Stimulated activated CD8-positive, alpha-beta memory T cell treated with anti-CD3 and anti-CD28 coated beads, Interleukin-4, amount 100 ng/mL, for 24 hours (primary cell): ENCODE data around the gene NUDT12.

Experiments
- DNase-seq: peaks from one replicate; pipeline ENCODE4 v3.0.0-alpha.2; 2020; ENCODE audit warnings: low read depth

The NUDT12 gene

DNA sequence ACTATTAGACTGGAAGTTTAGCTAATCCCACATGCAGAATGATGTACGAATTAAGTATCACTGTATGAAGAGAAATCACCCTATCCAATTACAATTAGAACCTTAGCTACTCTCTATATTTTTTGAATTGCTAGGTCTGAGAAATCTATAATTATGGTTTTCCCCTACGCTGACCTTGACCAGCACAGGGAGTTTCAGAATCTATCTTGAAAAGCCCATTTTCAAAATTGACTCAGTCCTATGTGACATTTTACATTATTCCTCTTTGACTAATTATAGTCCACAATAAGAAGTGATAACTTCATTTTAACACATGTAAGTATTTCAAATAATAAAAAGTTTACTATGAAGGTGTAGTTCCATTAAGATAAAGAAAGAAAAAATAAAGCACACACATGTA, 21.5 kb downstream of the NUDT12 start:
- no peak for DNase-seq

GRCh38 chr5:103539376-103540330, 22.9 kb downstream of the NUDT12 start:
- no peak for DNase-seq

- DNase-seq: no peak
Measured at GRCh38 chr5:103532086-103532734, 30.4 kb downstream of the NUDT12 start.

DNA sequence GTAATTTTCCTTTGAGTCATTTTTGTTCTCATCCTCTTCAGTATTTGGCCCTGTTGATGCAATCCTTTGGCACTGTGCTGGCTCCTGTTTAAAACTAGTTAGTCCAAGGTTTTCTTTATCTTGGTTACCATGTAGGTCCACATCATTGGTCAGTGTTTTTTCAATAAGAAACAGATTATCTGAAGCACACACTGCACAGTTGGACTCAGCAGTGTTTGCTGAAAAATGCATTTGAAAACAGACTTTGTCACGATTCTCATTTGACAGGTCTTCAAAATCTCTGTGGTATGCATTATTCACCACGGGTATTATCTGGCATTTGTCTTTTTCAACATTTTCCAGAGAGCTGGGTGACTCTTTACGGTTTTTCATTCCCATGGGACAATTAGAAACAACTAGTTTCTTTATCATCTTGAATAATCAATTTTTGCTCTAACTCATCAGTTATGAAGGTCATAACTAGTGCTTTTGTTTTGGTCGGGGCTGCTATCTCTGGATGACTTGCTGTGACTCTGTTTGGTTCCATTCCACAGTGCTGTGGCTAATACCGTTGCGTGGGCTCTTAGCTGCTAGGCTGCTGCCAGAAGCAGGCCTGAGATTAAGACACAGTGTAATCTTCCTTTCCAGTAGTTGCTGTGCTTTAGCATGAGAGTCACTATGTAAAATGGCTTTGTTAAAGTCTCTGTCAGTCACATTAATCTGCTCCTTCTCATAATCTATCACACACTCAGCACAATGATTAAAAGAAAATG, 36.2 kb downstream of the NUDT12 start:
- no peak for DNase-seq

- DNase-seq: no peak
Measured at GRCh38 chr5:103525361-103525760, 37.2 kb downstream of the NUDT12 start.

DNA sequence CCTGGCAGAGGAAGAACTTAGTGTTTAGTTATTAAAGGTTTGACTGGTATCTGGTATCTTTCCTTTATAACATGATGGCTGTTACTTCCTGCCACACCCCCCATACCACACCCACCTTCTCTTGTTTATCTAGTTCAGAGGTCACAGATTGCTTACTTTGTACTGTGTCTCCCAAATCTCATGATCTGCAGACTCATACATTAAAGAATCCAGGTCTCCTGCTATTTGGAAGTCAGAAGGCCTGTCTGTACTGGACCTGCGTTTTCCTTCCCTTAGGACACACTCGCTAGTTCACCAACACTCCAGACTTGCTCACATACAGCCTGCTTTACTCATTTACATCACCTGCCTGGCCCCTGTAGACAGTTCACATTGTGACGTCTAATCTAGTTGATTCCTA, 39.3 kb downstream of the NUDT12 start:
- DNase-seq: no peak

DNA sequence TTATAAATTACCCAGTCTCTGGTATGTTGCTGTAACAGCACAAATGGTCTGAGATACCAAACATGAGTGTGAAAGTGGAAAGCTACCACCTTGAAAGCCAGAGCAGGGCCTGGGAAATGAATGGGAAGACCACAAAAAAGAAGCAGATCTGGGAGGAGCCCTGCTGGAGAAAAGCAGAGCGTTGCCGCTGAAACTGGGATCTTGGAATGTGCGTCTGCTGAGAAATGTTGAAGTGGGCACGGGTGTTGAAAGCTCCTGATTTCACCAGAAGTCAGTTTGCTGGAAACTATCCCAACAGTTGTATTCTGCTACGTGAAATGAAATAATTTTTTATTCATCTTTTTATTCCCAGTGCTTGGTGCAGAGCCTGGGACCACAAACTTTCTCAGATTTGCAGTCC, 40.0 kb downstream of the NUDT12 start:
- DNase-seq: no peak

DNA sequence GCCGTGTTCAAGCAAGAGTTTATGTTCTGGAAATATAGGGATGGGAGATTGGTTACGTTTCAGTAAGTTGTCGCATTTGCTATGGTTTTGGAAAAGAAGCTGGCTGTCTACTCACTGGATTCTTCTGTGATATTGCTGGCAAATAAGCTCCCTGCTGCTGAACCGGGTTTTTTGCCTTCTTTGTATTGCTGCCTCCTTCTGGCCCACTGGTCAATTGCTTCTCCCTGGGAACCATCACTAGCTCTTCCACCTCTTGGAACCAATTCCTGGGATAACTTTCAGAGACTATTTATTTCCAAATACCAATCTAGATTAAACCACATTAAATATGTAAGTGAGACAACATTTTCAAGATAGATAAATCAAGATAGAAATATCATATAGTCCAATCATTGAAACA, 43.0 kb downstream of the NUDT12 start:
- no peak for DNase-seq

- no peak for DNase-seq
Measured at GRCh38 chr5:103514371-103514770, 48.2 kb downstream of the NUDT12 start.

DNA sequence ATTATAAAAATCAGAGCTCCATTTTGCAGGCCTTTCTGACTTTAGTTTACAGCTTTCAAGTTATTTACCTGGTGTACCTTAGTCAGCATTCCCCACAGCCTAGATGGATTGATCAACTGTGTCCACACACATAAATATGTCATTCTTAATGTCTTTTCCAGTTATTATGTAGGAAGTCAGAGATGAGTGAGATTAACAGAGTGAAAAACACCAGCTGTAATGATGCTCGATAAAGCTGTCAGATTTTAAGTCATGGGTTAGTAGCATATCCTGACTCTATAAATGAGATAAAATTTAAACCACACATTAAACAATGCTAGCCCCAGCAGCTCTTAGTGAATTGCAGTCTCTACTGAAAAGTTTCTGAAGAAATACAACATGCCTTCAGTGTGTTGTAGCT, 48.9 kb downstream of the NUDT12 start:
- DNase-seq: no peak

GRCh38 chr5:103512500-103512899, 50.1 kb downstream of the NUDT12 start:
- DNase-seq: no peak

- no peak for DNase-seq
Measured at GRCh38 chr5:103511554-103511885, 51.1 kb downstream of the NUDT12 start.

DNA sequence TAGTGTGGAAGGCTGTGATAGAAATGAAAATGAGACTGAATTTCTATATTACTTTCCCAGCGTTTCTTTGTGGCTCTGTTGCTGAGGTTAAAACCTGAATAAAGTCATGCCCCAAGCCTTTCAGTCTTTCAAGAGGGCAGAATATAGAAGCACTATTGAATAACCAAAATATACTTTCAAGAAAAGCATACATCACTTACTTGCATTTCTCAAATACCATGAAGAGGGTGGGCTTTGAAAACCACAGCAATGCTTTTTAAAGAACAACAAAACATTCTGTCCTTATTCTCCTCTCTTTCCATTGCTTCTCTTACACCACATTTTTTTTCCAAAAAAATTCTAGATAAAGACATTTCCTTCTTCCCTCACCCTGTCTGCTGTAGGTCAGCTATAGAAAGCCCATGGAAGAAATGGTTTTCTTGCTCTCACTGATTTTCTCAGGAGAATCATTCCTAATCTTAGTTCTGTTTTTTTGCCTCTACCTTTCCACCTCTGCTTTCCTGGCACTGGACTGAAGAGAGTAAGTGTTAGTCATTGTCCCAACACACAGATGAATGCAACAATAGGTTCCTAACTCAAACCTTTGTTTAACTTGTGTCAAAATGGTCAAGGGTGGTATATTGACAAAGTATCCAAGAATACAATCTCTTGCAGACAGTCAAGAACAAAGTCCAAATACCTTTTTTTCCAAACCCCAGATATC, 51.6 kb downstream of the NUDT12 start:
- no peak for DNase-seq

DNA sequence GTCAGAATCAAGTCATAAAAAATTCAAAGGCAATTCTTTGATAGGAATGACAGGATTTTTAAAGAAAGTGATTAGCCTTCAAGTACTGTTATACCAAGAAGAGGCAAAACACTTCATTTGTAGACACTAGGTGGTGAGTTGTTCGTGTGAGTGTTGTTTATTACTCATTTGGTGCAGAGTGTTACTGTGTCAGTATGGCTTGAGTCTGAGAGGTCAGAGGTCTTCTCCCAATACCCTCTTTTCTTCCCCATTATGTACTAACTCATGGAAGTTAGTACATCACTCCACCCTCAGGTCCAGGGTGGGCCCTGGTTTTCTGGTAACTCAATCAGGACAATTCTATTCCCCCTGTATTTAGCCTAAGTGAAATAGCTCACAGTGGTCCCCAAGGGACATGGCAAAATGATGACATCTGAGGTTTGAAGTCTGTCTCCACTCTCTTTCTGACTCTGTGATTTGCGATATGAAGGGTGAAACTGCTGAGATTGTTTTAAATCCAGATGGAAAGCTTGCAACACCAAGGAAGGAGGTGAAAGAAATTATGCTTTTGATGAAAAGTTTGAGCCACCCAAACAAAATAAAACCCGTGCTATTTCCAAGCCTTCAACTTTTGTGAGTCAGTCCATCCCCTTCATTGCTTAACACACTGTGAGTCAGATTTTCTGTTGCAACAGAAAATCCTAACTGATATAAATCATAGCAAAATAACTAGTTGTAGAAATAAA, 56.8 kb downstream of the NUDT12 start:
- DNase-seq: no peak

GRCh38 chr5:103503066-103503465, 59.5 kb downstream of the NUDT12 start:
- DNase-seq: no peak

GRCh38 chr5:103502662-103503061, 59.9 kb downstream of the NUDT12 start:
- no peak for DNase-seq
